Ovary (tissue), 9 donors: Measurements from ENCODE around the gene DAB1. TPM values are rescaled to one million over a fixed set of nuclear protein-coding genes. Genes with fewer than 3 reads are reported as not detected.

Source experiments
- DNase-seq, 5 donors: peaks; one replicate each; pipeline ENCODE4 v3.0.0-alpha.2; 2019 to 2020
- H3K27ac ChIP-seq, 2 donors: fragments of 200-600 bp; one replicate each; pipeline versions ENCODE4 v1.5.1 to v1.8.0; 2019 to 2022
- H3K27me3 ChIP-seq: fragments of 200-600 bp; one replicate; pipeline ENCODE4 v1.8.0; 2022
- H3K36me3 ChIP-seq: fragments of 200-600 bp; sonication (generic); one replicate; pipeline ENCODE4 v1.5.1; 2019
- H3K4me1 ChIP-seq: one replicate; pipeline ENCODE4 v1.8.1; 2013; ENCODE audit warnings: mild to moderate bottlenecking, moderate library complexity; ENCODE audit not compliant: insufficient read depth
- H3K4me3 ChIP-seq: fragments of 200-600 bp; sonication (generic); one replicate; pipeline ENCODE4 v1.5.1; 2017
- H3K9me3 ChIP-seq, 2 donors: fragments of 200-600 bp in 1 of 2; sonication (generic) in 1 of 2; one replicate each; pipeline versions ENCODE4 v1.5.1 to v1.8.1; 2013 to 2019; ENCODE audit warnings: mild to moderate bottlenecking in 1 of 2, moderate library complexity in 1 of 2
- CTCF ChIP-seq, 3 donors: fragments of 450-650 bp in 2 of 3; fragments of 200-600 bp in 1 of 3; IDR thresholded peaks; one replicate each; pipeline versions ENCODE4 v1.5.1 to v1.8.0; 2016 to 2022; ENCODE audit warnings: antibody characterized with exemption in 3 of 3, mild to moderate bottlenecking in 1 of 3
- EP300 ChIP-seq: sonication (generic); formaldehyde crosslinking; IDR thresholded peaks from one replicate; pipeline ENCODE4 v1.6.1; 2017; ENCODE audit warnings: antibody characterized with exemption
- POLR2A ChIP-seq: fragments of 450-650 bp; IDR thresholded peaks from one replicate; pipeline ENCODE4 v1.6.1; 2017; ENCODE audit warnings: antibody characterized with exemption, mild to moderate bottlenecking, moderate library complexity
- WGBS, 3 donors: extraction: QIAGEN DNeasy Blood & Tissue Kit in 1 of 3; methylation state at CpG; one replicate each; pipeline versions ENCODE4 v1.1.5 to v1.1.7; 2013 to 2017; 5-methylcytosine and 5-hydroxymethylcytosine counted together
- intact Hi-C, 4 donors: fragments of 100-400 bp; cut with DNase I; formaldehyde crosslinking; loops; one replicate each; pipeline versions ENCODE4 v1.11.0 to v1.15.1; 2022 to 2023
- polyA plus RNA-seq, 2 donors: library from polyadenylated mRNA; stranded (reverse); fragments of 200-250 nt in 1 of 2; fragments of 350-450 nt in 1 of 2; fragmentation: Illumina TruSeq in 1 of 2; extraction: RNeasy Lipid Tissue Mini Kit (QIAGEN cat#74804) in 1 of 2; gene quantifications; one replicate each; pipeline ENCODE4 v1.2.3, GENCODE V29; 2013 to 2014
- total RNA-seq, 7 donors: library from RNA; depleted of rRNA in 2 of 7; stranded (reverse); fragments of >200 nt in 2 of 7; fragmentation: NEBNext Ultra II Directional in 3 of 7; extraction: Animal tissue kit (Norgen Biotek cat#: 25700) in 3 of 7; gene quantifications; one replicate each; pipeline versions ENCODE4 v1.1.0 to v1.2.4, GENCODE V29; 2016 to 2023
- donor health status: DM: no; HTN: no; CAD: no; lungs with moderate emphysema.
- donor health status: DM: no; HTN: no; CAD: no.
- donor health status: Bipolar disorder and iron deficiency.
- donor health status: DM: yes; HTN: yes; CAD: no.
- donor health status: DM: no; HTN: no; CAD: no.
- donor health status: DM: yes; HTN: yes; CAD: no.

The DAB1 gene
- total and polyA plus RNA-seq, 9 donors = 0.22 to 5.5 (median 0.77) TPM

- Histone ChIP-seq H3K36me3 (no peaks in the 10 kb centered on the region), H3K4me1 (no peaks in the 10 kb centered on the region), H3K27ac (no peak overlapping the region), H3K4me3 (no peak overlapping the region), H3K9me3 (no peaks in the 10 kb centered on the region), H3K27me3 (no peaks in the 10 kb centered on the region)
- WGBS, 3 donors = 87 to 95% (median 88%) methylated on average over 3 of the region's 3 CpGs
- intact Hi-C loops = no loop called here
- no peak for DNase-seq
- TF ChIP-seq EP300 (no peak), POLR2A (no peak), CTCF (IDR thresholded peaks at IDR 0.05) (no peak)
These were observed 358.4 kb downstream of the DAB1 start for GRCh38 chr1:57065442-57065841.

GRCh38 chr1:57064379-57065140, 359.3 kb downstream of the DAB1 start:
- no peaks in the 10 kb centered on the region for H3K9me3 ChIP-seq
- no peaks in the 10 kb centered on the region for H3K27me3 ChIP-seq
- TF ChIP-seq POLR2A = no peak
- no peak for TF ChIP-seq CTCF (IDR thresholded peaks at IDR 0.05)
- TF ChIP-seq EP300 = no peak
- H3K27ac ChIP-seq = no peak overlapping the region
- intact Hi-C loops = no loop called here
- no peaks in the 10 kb centered on the region for H3K36me3 ChIP-seq
- no peak overlapping the region for H3K4me3 ChIP-seq
- H3K4me1 ChIP-seq = no peaks in the 10 kb centered on the region
- DNase-seq = no peak
- 74 to 85% (median 85%) methylated on average over 7 of the region's 7 CpGs for WGBS, 3 donors

DNA sequence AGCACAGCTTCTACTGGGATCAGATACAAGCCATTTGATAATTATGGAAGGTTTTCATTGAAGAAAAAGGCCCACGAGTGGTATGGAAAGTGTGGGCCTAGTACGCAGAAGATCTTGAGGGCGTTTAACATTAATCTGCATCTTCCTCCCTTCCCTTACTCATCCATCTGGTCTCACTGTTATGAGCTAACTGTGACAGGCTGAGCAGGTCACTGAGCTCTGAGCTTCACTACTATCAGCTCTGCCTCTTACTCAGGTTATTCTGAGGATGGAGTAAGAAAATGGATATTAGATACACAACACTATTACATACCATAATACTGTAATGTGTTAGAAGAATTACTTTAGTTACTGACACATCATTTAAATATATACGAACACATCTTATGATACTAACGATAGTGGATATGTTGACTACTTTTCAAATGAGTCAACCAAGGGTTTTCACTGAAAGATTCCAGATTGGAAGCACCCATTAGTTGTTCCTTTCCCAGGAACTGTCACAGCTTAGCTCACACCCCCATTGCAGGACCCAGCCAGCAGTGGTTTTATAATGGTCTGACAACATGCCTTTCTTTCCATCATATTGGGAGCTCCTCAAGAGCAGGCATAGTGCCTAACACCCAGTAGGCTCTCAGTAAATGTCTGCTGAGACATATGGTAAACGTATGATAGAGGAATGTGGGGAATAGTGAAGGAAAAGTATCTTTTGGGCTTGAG, 360.3 kb downstream of the DAB1 start:
- TF ChIP-seq CTCF (IDR thresholded peaks at IDR 0.05) = no peak
- no peak for TF ChIP-seq POLR2A
- no peak for TF ChIP-seq EP300
- no peaks in the 10 kb centered on the region for H3K27me3 ChIP-seq
- intact Hi-C loops = no loop called here
- no peaks in the 10 kb centered on the region for H3K4me1 ChIP-seq
- no peak for DNase-seq
- no peak overlapping the region for H3K4me3 ChIP-seq
- H3K27ac ChIP-seq = no peak overlapping the region
- WGBS, 3 donors = 89 to 94% (median 92%) methylated on average over 6 of the region's 6 CpGs
- H3K9me3 ChIP-seq = no peaks in the 10 kb centered on the region
- H3K36me3 ChIP-seq = no peaks in the 10 kb centered on the region

DNA sequence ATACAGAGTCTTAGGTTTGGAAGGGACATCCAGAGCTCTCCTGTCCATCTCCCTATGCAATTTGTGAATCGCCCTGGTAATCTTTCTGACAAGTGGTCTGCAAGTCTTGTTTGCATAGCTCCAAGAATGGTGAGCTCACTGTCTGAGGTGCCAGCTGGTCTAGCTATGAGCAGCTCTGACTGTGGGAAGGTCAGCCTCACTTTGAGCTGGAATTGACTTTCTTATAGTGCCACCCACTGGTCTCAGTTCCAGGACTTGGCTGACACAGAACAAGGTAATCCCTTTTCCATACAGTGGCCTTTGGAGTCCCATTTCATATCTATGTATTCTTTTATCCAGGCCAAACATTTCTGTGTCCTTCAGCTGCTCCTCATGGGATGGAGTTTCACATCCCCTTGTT, 362.5 kb downstream of the DAB1 start:
- H3K27me3 ChIP-seq = no peaks in the 10 kb centered on the region
- intact Hi-C loops = no loop called here
- H3K36me3 ChIP-seq = no peaks in the 10 kb centered on the region
- DNase-seq = no peak
- no peaks in the 10 kb centered on the region for H3K4me1 ChIP-seq
- WGBS, 3 donors = 79 to 89% (median 81%) methylated on average over 1 of the region's 1 CpG
- no peaks in the 10 kb centered on the region for H3K9me3 ChIP-seq
- TF ChIP-seq POLR2A (no peak), EP300 (no peak), CTCF (IDR thresholded peaks at IDR 0.05) (no peak)
- H3K4me3 ChIP-seq = no peak overlapping the region
- H3K27ac ChIP-seq = no peak overlapping the region
